Measurements from ENCODE around the gene NOB1. TPM values are rescaled to one million over a fixed set of nuclear protein-coding genes. Genes with fewer than 3 reads are reported as not detected.

Gene NOB1
- total and polyA plus RNA-seq, 9 of the 15 experiments (the other 6 are each of a cell fraction or from before 2014, with no cell fraction given) = 42.4 to 148 (median 116) TPM

GRCh38 chr16:69761983-69762813 is 7.5 kb upstream of the NOB1 start, which contains the start of gene WWP2 (continued):
- TF ChIP-seq CCAR2 (IDR thresholded peaks at IDR 0.05; ENCODE audit: low read depth, low read length) (no peak), NCOA2 (IDR thresholded peaks at IDR 0.05; ENCODE audit: partially characterized antibody in 2 of 2) (no peak), RCOR1 (IDR thresholded peaks at IDR 0.05; ENCODE audit: borderline replicate concordance in 1 of 2, low read depth in 2 of 2, low read length in 2 of 2) (peak in 1 of 2 experiments; percentile 54; a peak in 1 of 4 replicates), CTBP1 (IDR thresholded peaks at IDR 0.05; ENCODE audit: borderline replicate concordance) (0 out of 2 replicates have a peak, but pooled peaks have one; percentile 43), ZNF175 (CRISPR knock-in tag; IDR thresholded peaks at IDR 0.05; ENCODE audit: low read depth) (0 out of 2 replicates have a peak, but pooled peaks have one; percentile 51), HNRNPUL1 (IDR thresholded peaks at IDR 0.05; ENCODE audit: low read length) (no peak), TRIM28 (IDR thresholded peaks at IDR 0.05) (no peak), KLF10 (CRISPR knock-in tag; IDR thresholded peaks at IDR 0.05) (no peak), NFXL1 (CRISPR knock-in tag; IDR thresholded peaks at IDR 0.05) (no peak), ZNF23 (CRISPR knock-in tag; IDR thresholded peaks at IDR 0.05) (no peak), HEY1 (CRISPR knock-in tag; IDR thresholded peaks at IDR 0.05; ENCODE audit: borderline replicate concordance) (no peak), BCL6 (CRISPR knock-in tag; IDR thresholded peaks at IDR 0.05) (no peak), HINFP (tag; conservative IDR thresholded peaks at IDR 0.05; ENCODE audit: low read depth) (no peak), MAZ (CRISPR knock-in tag; conservative IDR thresholded peaks at IDR 0.05 in 1 of 2, IDR thresholded peaks at IDR 0.05 in 1 of 2) (no peak; a peak in 1 of 4 replicates), NFIC (IDR thresholded peaks at IDR 0.05) (peak; percentile 77), HNRNPLL (IDR thresholded peaks at IDR 0.05; ENCODE audit: low read depth, low read length, poor library complexity, severe bottlenecking) (peak; percentile 19)
- TF ChIP-seq, protein P1, sequence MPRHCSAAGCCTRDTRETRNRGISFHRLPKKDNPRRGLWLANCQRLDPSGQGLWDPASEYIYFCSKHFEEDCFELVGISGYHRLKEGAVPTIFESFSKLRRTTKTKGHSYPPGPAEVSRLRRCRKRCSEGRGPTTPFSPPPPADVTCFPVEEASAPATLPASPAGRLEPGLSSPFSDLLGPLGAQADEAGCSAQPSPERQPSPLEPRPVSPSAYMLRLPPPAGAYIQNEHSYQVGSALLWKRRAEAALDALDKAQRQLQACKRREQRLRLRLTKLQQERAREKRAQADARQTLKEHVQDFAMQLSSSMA (CRISPR knock-in tag; IDR thresholded peaks at IDR 0.05) = no peak
- TF ChIP-seq, protein P2, sequence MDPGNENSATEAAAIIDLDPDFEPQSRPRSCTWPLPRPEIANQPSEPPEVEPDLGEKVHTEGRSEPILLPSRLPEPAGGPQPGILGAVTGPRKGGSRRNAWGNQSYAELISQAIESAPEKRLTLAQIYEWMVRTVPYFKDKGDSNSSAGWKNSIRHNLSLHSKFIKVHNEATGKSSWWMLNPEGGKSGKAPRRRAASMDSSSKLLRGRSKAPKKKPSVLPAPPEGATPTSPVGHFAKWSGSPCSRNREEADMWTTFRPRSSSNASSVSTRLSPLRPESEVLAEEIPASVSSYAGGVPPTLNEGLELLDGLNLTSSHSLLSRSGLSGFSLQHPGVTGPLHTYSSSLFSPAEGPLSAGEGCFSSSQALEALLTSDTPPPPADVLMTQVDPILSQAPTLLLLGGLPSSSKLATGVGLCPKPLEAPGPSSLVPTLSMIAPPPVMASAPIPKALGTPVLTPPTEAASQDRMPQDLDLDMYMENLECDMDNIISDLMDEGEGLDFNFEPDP (CRISPR knock-in tag; IDR thresholded peaks at IDR 0.05) = no peak
- TF ChIP-seq, protein P3, sequence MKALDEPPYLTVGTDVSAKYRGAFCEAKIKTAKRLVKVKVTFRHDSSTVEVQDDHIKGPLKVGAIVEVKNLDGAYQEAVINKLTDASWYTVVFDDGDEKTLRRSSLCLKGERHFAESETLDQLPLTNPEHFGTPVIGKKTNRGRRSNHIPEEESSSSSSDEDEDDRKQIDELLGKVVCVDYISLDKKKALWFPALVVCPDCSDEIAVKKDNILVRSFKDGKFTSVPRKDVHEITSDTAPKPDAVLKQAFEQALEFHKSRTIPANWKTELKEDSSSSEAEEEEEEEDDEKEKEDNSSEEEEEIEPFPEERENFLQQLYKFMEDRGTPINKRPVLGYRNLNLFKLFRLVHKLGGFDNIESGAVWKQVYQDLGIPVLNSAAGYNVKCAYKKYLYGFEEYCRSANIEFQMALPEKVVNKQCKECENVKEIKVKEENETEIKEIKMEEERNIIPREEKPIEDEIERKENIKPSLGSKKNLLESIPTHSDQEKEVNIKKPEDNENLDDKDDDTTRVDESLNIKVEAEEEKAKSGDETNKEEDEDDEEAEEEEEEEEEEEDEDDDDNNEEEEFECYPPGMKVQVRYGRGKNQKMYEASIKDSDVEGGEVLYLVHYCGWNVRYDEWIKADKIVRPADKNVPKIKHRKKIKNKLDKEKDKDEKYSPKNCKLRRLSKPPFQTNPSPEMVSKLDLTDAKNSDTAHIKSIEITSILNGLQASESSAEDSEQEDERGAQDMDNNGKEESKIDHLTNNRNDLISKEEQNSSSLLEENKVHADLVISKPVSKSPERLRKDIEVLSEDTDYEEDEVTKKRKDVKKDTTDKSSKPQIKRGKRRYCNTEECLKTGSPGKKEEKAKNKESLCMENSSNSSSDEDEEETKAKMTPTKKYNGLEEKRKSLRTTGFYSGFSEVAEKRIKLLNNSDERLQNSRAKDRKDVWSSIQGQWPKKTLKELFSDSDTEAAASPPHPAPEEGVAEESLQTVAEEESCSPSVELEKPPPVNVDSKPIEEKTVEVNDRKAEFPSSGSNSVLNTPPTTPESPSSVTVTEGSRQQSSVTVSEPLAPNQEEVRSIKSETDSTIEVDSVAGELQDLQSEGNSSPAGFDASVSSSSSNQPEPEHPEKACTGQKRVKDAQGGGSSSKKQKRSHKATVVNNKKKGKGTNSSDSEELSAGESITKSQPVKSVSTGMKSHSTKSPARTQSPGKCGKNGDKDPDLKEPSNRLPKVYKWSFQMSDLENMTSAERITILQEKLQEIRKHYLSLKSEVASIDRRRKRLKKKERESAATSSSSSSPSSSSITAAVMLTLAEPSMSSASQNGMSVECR (CRISPR knock-in tag; IDR thresholded peaks at IDR 0.05) = no peak

Measured in K562 (cell line).